ENCODE measurements around the gene TTBK2. TPM values are rescaled to one million over a fixed set of nuclear protein-coding genes. Genes with fewer than 3 reads are reported as not detected.

The TTBK2 gene
- total RNA-seq, 1 experiment from 2014 or later, result 10.6 TPM

- no CpG with 5 or more reads among the region's 3 CpGs for WGBS (ENCODE audit: extremely low coverage, insufficient read length, low lambda C conversion rate)
These were observed 115.8 kb downstream of the TTBK2 start for GRCh38 chr15:42804739-42805138.

More at GRCh38 chr15:42804739-42805138, 115.8 kb downstream of the TTBK2 start:
- H2AFZ ChIP-seq (ENCODE audit: low read length), result no peak overlapping the region
- H3K23me2 ChIP-seq (ENCODE audit: insufficient read length, low read depth, low read length, poor library complexity, severe bottlenecking), result no peaks in the 10 kb centered on the region
- DNase-seq, result no peak
- no peak overlapping the region for H2BK12ac ChIP-seq (ENCODE audit: insufficient read length, low read depth, low read length)
- H4K5ac ChIP-seq (ENCODE audit: insufficient read length, low read depth, low read length), result no peak overlapping the region
- no peak overlapping the region for H3K4ac ChIP-seq (ENCODE audit: low read depth, low read length)
- no peak overlapping the region for H3T11ph ChIP-seq (ENCODE audit: low read length)
- H3K23ac ChIP-seq (ENCODE audit: insufficient read length, low read depth, low read length), result no peak overlapping the region
- no peak overlapping the region for H3K9ac ChIP-seq (ENCODE audit: extremely low read depth, insufficient read length, low read length)
- H4K8ac ChIP-seq (replicated peaks; ENCODE audit: insufficient read length, low read depth, low read length), result no peak overlapping the region
- peaks cover 4 to 6% (median 4%) of the 10 kb centered on the region in 3 experiments for H3K36me3 Mint-ChIP-seq (ENCODE audit: insufficient read depth in 1 of 3, low read depth in 3 of 3)
- no peak overlapping the region for H3K27ac Mint-ChIP-seq
- H2AK5ac ChIP-seq (ENCODE audit: insufficient read length, low read length), result no peak overlapping the region
- H3K56ac ChIP-seq (ENCODE audit: insufficient read length, low read depth, low read length), result no peak overlapping the region
- no peak overlapping the region for H3K14ac ChIP-seq (ENCODE audit: insufficient read depth, low read length)
- H3K4me1 Mint-ChIP-seq, result no peaks in the 10 kb centered on the region
- H4K20me1 ChIP-seq (ENCODE audit: control insufficient read depth, insufficient read depth, insufficient read length), result no peaks in the 10 kb centered on the region
- no peak overlapping the region for H3K27ac ChIP-seq (ENCODE audit: insufficient read length, low read depth, low read length)
- no peak overlapping the region for H3K18ac ChIP-seq (ENCODE audit: insufficient read length, low read depth, low read length)
- no peaks in the 10 kb centered on the region for H3K79me2 ChIP-seq (ENCODE audit: insufficient read depth, low read length)
- no peaks in the 10 kb centered on the region for H3K79me1 ChIP-seq (ENCODE audit: insufficient read depth, low read depth, low read length, poor library complexity, severe bottlenecking)
- no peak overlapping the region for H2BK20ac ChIP-seq (ENCODE audit: low read depth, low read length, poor library complexity, severe bottlenecking)
- H3K4me3 Mint-ChIP-seq, result no peak overlapping the region
- no peak overlapping the region for H3K4me2 ChIP-seq (ENCODE audit: insufficient read depth, insufficient read length, low read length)
- no peaks in the 10 kb centered on the region for H3K27me3 Mint-ChIP-seq (ENCODE audit: low read depth)
- TF ChIP-seq, protein P1, sequence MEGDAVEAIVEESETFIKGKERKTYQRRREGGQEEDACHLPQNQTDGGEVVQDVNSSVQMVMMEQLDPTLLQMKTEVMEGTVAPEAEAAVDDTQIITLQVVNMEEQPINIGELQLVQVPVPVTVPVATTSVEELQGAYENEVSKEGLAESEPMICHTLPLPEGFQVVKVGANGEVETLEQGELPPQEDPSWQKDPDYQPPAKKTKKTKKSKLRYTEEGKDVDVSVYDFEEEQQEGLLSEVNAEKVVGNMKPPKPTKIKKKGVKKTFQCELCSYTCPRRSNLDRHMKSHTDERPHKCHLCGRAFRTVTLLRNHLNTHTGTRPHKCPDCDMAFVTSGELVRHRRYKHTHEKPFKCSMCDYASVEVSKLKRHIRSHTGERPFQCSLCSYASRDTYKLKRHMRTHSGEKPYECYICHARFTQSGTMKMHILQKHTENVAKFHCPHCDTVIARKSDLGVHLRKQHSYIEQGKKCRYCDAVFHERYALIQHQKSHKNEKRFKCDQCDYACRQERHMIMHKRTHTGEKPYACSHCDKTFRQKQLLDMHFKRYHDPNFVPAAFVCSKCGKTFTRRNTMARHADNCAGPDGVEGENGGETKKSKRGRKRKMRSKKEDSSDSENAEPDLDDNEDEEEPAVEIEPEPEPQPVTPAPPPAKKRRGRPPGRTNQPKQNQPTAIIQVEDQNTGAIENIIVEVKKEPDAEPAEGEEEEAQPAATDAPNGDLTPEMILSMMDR (conservative IDR thresholded peaks at IDR 0.05), result no peak
- no peaks in the 10 kb centered on the region for H3K9me3 Mint-ChIP-seq
- no peak overlapping the region for H2BK15ac ChIP-seq (ENCODE audit: low read depth, low read length)
- H4K91ac ChIP-seq (ENCODE audit: insufficient read length, low read depth, low read length), result no peak overlapping the region
- H3K4me1 ChIP-seq (ENCODE audit: insufficient read depth, low read length), result no peaks in the 10 kb centered on the region
- H3K27me3 ChIP-seq (ENCODE audit: insufficient read depth, low read length), result no peaks in the 10 kb centered on the region
- H2BK5ac ChIP-seq (ENCODE audit: insufficient read length, low read length), result no peak overlapping the region
- no peak overlapping the region for H2BK120ac ChIP-seq (ENCODE audit: low read depth, low read length, poor library complexity, severe bottlenecking)
- H3K9me3 ChIP-seq (ENCODE audit: control insufficient read depth, low read depth, low read length), result no peaks in the 10 kb centered on the region

Measured in H9 (cell line).